DOHH2 (cell line): ENCODE data around the gene JUND.

ENCODE experiments used
- EZH2phosphoT487 ChIP-seq: fragments of 200-600 bp; sonication (generic); IDR thresholded peaks from 2 replicates; pipeline ENCODE4 v1.6.1; 2017; ENCODE audit warnings: borderline replicate concordance, mild to moderate bottlenecking, antibody characterized with exemption, low read length, moderate library complexity, mixed read lengths
- TF ChIP-seq, protein P1 (sequence below): fragments of 200-600 bp; sonication (generic); IDR thresholded peaks from one replicate; pipeline ENCODE4 v1.5.1; 2014; ENCODE audit warnings: antibody characterized with exemption, mild to moderate bottlenecking, low read depth, low read length; ENCODE audit not compliant: poor library complexity, severe bottlenecking

- TF ChIP-seq, protein P1, sequence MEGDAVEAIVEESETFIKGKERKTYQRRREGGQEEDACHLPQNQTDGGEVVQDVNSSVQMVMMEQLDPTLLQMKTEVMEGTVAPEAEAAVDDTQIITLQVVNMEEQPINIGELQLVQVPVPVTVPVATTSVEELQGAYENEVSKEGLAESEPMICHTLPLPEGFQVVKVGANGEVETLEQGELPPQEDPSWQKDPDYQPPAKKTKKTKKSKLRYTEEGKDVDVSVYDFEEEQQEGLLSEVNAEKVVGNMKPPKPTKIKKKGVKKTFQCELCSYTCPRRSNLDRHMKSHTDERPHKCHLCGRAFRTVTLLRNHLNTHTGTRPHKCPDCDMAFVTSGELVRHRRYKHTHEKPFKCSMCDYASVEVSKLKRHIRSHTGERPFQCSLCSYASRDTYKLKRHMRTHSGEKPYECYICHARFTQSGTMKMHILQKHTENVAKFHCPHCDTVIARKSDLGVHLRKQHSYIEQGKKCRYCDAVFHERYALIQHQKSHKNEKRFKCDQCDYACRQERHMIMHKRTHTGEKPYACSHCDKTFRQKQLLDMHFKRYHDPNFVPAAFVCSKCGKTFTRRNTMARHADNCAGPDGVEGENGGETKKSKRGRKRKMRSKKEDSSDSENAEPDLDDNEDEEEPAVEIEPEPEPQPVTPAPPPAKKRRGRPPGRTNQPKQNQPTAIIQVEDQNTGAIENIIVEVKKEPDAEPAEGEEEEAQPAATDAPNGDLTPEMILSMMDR, result no peak
- TF ChIP-seq EZH2phosphoT487, result no peak
Measured at GRCh38 chr19:18329035-18329376, 47.6 kb upstream of the JUND start.
